HL-60/S4 treated with phorbol 12-myristate 13-acetate at 8.2 ng/mL for 4 days and 3 days (cell line): ENCODE results near the gene NMNAT3.

Experiments
- in situ Hi-C: fragments of 300-500 bp; cut with MboI; formaldehyde crosslinking; loops from 2 replicates; pipeline ENCODE4 v1.15.0; 2022; ENCODE audit warnings: low sequenced_read_pairs

The NMNAT3 gene

DNA sequence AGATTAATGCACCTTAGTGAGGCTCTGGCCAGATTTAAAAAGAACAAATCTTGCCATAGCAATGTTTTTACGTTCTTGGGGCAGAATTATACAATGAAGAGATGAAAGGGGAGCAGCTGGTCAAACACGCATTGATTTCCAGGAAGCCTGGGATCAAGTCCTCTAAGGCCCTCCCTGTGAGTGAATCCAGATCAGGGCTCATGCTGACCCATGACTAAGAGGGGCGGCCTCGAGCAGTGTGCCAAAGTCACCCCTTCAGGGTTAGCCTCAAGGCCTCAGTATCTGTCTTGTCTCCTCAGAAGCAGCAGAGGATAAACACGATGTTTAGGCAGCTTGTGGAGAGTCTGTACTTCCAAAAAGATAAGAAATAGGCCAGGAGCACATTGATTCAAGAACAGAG lies 129.0 kb downstream of the NMNAT3 start:
- in situ Hi-C loops: no loop called here

DNA sequence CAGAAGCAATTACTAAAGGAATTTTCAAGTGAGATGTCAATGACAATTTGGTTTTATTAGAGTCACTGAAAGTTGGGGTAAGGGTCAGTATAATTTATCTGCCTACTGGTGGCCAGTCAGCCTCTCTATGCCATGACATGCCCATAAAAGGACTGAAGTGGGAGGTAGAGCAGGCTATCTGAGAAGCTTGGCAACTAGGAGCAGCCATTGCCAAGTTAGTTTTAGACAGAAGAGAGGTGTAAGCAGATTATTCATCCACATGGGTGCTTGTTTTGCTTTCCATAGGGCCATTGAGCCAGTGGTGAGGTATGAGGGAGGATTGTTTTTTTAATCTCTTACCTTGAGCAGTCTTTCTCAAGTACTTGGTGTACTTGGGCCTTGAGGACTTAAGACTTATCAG lies 130.1 kb downstream of the NMNAT3 start:
- in situ Hi-C loops: no loop called here

- in situ Hi-C loops: no loop called here
Measured at GRCh38 chr3:139546772-139547171, 131.0 kb downstream of the NMNAT3 start.

DNA sequence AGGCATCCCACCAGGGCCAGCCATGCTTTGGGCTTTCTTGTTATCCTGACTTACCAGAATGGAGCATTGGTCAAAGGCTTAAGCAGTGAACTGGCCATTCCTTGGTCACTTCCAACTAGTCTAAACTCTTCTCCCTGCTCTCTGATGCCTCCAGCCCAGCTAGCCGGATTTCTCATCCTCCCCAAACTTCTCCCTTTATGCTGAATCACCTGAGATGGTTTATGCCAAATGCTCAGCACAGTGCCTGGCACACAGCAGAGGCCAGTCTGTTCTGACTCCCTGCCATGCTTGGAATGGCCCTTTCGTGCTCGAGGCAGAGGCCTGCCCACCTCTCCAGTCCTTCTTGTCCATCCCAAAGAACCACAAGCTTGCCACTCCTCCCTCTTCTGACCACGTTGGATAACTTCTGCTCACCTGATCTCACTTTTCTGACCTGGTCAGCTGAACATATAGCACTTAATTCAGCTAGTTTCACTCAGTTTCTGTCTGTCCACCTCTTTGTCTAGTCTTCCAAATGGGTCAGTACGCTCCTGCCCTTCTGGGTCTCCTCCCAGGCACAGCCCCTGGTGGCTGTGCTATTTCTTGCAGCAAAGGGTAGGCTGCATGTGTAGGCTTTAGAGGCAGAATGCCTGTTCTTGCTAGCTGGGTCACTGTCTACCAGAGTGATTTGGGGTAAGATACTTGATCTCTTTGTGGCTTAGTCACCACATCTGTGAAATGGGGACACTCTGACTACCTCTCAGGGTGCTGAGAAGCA lies 136.1 kb downstream of the NMNAT3 start:
- in situ Hi-C loops: no loop called here

DNA sequence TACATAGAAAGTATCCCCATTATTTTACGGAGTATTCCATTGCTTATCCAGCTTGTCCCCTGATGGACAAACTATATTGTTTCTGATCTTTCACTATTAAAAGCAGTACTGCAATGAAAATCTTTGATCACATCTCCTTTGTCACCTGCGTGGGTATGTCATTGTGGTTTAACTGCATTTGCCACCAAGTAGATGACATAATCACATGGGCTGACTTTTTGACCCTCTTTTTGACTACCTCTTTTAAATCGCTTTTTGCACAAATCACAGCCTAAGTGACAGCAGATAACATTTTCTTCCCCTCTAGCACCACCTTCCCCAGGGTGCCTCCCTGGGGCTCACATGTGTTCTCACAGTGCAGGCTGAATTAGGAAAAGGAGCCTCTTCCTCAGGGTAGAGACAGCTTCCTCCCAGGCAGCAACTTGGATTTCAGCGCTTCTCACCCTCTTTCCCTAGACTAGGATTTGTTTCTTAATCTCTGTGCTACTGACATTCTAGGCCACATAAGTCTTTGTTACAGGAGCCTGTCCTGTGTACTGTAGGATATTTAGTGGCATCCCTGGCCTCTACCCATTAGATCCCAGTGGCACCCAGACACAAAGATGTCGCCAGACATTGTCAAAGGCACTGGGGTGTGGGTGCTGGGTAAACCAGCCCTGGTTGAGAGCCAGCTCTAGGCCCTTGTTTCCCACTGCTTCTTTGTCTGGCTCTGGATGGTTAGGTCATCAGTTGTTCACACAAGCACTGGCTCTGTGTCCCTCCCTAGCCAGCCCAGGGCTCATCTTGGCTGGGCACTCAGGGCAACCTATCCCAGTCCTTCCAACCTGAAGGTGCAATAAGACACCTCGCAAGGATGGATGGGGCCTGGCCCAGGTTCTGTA lies 136.9 kb downstream of the NMNAT3 start:
- in situ Hi-C loops: no loop called here

- in situ Hi-C loops: no loop called here
Measured at GRCh38 chr3:139538733-139539132, 139.0 kb downstream of the NMNAT3 start.

DNA sequence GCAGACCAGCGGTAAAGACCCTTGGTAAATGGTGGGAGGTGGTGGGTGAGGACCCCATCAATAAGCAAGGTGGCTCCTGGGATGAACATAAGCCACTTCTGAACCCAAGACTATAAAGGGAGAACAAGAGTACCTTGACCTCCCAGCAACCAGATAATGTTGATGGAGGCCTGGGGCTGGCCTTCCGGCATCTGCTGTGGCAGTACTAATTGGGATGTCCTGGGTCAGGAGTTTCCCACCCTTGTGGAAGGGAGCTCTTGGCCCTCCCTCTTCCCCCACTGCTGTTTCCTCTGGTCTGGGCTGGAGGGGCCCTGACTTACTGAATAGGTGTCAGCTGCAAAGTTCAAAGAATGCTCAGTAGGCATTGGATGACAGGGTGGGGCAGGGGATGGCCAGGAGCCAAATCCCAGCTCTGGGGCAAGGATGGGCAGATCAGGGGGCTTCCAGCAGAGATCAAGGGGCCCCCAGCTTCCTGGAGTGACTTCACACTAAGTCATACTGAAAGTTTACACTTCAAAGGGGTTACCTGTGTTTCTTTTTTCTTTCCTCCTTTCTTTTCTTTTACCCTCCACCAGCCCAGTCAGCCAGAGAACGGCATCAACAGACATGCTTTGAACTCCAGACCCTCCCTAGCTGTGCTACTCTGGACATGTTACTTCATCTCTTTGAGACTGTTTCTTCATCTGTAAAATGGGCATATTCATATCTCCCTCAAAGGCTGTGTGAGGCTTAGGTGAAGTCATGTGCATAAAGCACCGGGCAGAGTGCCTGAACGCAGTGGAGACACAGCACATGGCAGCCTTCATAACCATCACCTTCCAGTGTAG lies 139.8 kb downstream of the NMNAT3 start:
- in situ Hi-C loops: no loop called here

- in situ Hi-C loops: no loop called here
Measured at GRCh38 chr3:139537361-139537760, 140.4 kb downstream of the NMNAT3 start.

DNA sequence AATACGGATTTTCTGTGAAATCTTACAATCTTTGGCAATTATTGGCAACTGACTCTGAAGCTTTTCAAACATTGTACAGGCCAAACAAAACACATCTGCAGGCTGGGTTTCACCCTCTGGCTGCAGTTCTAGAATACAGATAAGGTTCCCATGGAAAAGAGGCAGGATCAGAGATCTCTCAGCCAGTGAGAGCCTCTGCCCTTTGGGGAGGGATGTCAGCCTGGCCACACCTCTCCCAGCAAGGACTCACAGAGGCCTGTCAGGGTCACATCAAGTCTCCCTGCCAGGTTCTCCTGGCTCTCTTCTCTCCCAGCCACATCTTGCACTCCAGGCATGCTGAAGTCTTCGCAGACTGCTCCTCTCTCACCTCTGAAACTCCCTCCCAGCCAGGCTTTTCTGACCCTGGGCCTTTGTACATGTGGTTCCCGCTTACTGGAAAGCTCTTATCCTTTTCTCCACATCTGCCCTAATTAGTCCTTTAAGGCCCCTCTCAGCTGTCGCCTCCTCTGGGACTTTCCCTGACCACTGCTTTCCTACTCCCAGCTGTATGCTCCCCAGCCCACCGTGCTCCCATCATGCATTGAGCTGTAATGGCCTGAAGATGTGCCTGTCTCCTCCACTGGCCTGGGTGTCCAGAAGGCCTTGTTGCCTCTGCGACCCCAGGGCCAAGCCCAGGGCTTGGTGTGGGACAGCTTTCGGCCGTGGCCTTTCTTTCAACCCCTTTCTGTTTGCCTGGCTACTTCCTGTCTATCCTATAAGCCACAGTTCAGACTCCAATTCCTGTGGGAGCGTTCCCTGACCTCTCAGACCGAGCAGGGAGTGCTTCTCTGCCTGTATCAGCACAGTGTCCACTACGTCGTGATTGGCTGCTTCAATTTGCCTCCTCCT lies 142.5 kb downstream of the NMNAT3 start:
- in situ Hi-C loops: no loop called here

DNA sequence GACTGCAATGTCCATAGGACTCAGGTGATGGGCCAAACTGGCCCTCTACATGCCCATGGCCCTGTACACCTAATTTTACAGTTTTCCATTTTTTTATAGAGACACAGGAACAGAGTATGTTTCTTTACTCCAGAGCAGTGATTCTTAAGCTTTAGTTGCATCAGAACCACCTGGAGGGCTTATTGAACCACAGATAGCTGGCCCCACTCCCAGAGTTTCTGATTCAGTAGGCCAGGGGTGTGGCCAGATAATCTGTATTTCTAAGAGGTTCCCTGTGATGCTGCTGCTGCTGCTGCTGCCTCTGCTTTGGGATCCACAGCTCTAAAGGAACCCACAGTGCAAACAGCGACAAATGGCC lies 143.3 kb downstream of the NMNAT3 start:
- in situ Hi-C loops: no loop called here

DNA sequence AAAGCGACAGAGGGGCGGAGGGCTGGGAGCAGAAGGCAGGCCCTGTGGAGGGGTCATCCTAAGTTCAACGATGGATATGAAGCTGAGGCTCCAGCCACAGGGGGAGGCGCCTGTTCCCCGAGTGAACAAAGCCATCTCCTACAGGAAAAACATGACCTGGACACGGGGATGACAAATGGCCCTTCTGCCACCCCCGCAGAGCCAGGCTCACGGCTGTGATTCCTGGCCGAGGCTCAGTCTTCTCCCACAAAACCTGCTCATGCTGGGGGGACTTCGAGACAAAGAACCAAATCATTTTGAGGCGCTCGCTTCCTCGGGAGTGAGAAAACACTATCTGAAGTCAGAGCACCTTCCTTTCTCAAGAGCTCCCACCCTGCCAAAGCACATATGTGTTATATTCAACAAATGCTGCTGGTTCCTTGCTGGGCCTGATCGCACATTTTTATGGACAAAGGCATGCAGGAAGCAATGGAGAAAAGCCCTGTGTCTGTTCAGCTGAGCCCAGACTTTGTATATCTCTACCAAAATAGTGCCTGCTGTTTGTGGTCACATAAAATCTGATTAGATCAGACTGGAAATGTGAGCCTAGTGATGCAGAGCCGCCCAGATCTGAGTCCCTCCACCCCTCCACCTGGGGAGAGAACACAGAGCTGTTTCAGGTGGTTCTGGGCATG lies 143.9 kb downstream of the NMNAT3 start:
- in situ Hi-C loops: no loop called here

GRCh38 chr3:139532976-139533375 lies 144.8 kb downstream of the NMNAT3 start:
- in situ Hi-C loops: no loop called here

- in situ Hi-C loops: no loop called here
Measured at GRCh38 chr3:139530717-139531116, 147.1 kb downstream of the NMNAT3 start.

DNA sequence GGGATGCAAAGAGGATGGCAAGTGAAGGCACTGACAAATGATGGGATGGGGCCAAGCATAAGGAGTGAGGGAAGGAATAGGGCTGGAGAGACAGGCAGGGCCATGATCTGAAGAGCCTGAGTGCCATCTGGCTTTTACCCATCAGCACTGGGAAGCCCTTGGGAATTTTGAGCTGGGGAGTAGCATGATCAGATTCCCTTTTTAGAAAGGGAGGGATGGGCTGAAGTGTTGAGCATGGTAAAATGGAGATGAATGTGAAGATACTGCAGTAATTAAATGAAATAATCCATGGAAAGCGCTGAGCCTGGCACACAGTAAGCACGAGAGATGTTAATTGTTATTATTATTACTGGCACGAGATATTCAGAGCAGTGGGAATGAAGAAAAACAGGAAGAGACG lies 148.1 kb downstream of the NMNAT3 start:
- in situ Hi-C loops: no loop called here

DNA sequence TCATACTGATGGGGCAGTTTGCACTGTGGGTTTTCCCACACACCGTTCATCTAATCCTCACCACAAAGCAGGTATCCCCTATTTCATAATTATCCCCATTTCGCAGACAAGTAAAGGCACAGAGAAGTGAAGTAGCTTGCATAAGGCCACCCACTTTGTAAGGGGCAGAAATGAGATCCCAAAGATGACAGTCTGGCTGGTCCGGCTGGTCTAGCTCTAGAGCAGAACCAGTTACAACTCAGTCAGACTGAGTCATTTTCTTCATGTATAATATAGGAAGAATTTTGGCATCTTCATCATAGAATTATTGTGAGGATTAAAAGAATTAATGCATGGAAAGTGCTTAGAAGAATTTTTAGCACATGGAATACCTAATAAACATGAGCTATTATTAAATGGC lies 148.8 kb downstream of the NMNAT3 start:
- in situ Hi-C loops: no loop called here

DNA sequence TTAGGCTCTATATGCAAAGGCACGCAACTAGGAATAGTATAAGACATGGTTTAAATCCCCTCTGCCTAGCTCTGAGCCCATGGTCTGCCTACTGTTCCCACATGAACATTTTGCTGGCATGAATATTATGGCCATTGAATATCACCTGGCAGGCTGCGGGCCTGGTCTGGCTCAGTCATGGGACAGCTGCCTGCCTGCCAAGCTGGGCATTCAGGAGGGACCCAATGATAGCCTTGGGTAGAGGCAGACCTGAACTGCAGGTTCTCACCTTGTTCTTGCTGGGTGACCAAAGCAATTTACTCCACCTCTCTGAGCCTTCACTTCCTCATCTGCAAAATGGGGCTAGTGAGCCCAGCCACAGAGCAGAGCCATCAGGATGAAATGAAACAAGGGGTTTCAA lies 149.5 kb downstream of the NMNAT3 start:
- in situ Hi-C loops: no loop called here

- in situ Hi-C loops: no loop called here
Measured at GRCh38 chr3:139527265-139527664, 150.5 kb downstream of the NMNAT3 start.

GRCh38 chr3:139526146-139526545 lies 151.6 kb downstream of the NMNAT3 start:
- in situ Hi-C loops: no loop called here

DNA sequence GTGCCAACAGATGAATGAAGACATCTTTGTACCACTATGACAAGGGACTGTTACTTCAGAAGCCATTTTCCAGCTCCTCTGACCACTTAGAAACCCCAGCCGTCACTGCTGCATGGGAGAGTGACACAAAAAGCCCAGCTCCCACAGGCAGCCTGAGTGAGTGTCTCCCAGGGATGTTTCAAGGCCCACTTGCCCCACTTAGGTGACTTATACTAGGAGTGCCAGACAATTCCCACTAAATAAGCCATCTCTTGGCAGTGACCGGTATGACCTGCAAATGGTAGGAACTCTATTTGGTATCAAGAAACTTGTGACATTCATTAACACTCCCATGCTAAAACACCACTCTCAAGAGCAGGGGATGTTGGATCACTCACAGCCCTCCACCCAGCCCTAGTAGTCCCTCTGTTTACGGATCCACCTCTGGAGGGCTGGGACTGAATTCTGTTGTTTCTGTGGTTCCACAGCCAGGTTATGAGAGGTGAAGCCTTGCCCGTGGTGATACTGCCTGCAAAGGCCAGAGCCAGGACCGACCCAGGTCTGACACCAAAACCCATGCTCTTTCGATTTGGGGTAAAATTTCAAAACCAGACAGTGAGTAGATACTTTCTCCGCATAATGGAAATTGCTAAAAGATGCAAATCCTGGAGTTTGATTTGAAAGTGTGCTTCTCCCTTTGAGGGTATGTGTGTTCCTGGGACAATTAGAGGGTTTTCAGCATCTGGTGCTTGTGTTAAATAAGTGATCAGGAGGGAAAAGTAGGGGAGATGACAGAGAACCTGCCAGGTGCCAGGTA lies 152.7 kb downstream of the NMNAT3 start:
- in situ Hi-C loops: no loop called here
